Caco-2 (cell line): ENCODE data around the gene OSCP1. TPM values are rescaled to one million over a fixed set of nuclear protein-coding genes. Genes with fewer than 3 reads are reported as not detected.

ENCODE experiments used
- BruUV-seq: library from RNA; stranded (reverse); fragments of 400-500 nt; replicated peaks from 2 replicates; lab custom pipeline; 2021; lab: Mats Ljungman, UMichigan
- CTCF ChIA-PET: fragments of 300-600 bp; sonication (Branson Sonifier 250); formaldehyde crosslinking; loops from one replicate; lab custom pipeline; 2022; ENCODE audit warnings: antibody characterized with exemption; lab: Charles Lee
- POLR2A ChIA-PET: fragments of 300-600 bp; sonication (Branson Sonifier 250); formaldehyde crosslinking; loops from one replicate; lab custom pipeline; 2022; ENCODE audit warnings: antibody characterized with exemption; lab: Charles Lee
- DNase-seq, 2 experiments: peaks; one replicate each; pipeline versions ENCODE4 v3.0.0 to v3.0.0-alpha.2; 2020 to 2022
- H3K27me3 ChIP-seq: replicated peaks from 2 replicates; pipeline ENCODE4 v1.6.0; 2011; ENCODE audit warnings: low read length; ENCODE audit not compliant: control insufficient read depth, insufficient read depth
- H3K36me3 ChIP-seq: 2 replicates; pipeline ENCODE4 v1.5.1; 2011; ENCODE audit warnings: low read length; ENCODE audit not compliant: control insufficient read depth, insufficient read depth
- H3K4me1 ChIP-seq: fragments of 250-450 bp; sonication (Bioruptor Pico); 2 replicates; pipeline ENCODE4 v1.5.1; 2020; ENCODE audit warnings: mild to moderate bottlenecking
- H3K4me3 ChIP-seq: 2 replicates; pipeline ENCODE4 v1.5.1; 2011; ENCODE audit warnings: low read depth, mild to moderate bottlenecking, control low read depth, low read length
- H3K9me3 ChIP-seq: fragments of 250-450 bp; sonication (Bioruptor Pico); 2 replicates; pipeline ENCODE4 v1.5.1; 2020; ENCODE audit warnings: mild to moderate bottlenecking, moderate library complexity
- H3K27ac Mint-ChIP-seq: one replicate; pipeline ENCODE4 v1.8.0; 2022; ENCODE audit warnings: mixed read lengths; ENCODE audit not compliant: unreplicated experiment
- H3K27me3 Mint-ChIP-seq: one replicate; pipeline ENCODE4 v1.8.0; 2022; ENCODE audit warnings: mixed read lengths; ENCODE audit not compliant: insufficient read depth, unreplicated experiment
- H3K36me3 Mint-ChIP-seq: one replicate; pipeline ENCODE4 v1.8.0; 2022; ENCODE audit warnings: mild to moderate bottlenecking, mixed read lengths; ENCODE audit not compliant: insufficient read depth, unreplicated experiment
- H3K4me1 Mint-ChIP-seq: one replicate; pipeline ENCODE4 v1.8.0; 2022; ENCODE audit warnings: low read depth, mixed read lengths; ENCODE audit not compliant: unreplicated experiment
- H3K4me3 Mint-ChIP-seq: one replicate; pipeline ENCODE4 v1.8.0; 2022; ENCODE audit warnings: mild to moderate bottlenecking, moderate library complexity, mixed read lengths; ENCODE audit not compliant: unreplicated experiment
- H3K9me3 Mint-ChIP-seq: one replicate; pipeline ENCODE4 v1.8.0; 2022; ENCODE audit warnings: mixed read lengths; ENCODE audit not compliant: unreplicated experiment
- CTCF ChIP-seq, 2 experiments: fragments of 200-600 bp in 1 of 2; IDR thresholded peaks; 1 replicate in 1 of 2; 2 replicates in 1 of 2; pipeline versions ENCODE4 v1.5.1 to v1.8.0; 2011 to 2022; ENCODE audit warnings: antibody characterized with exemption in 1 of 2, control low read depth in 1 of 2, inconsistent platforms in 1 of 2, low read depth in 1 of 2, low read length in 1 of 2, mild to moderate bottlenecking in 1 of 2, moderate library complexity in 1 of 2; ENCODE audit not compliant: insufficient read depth in 1 of 2, severe bottlenecking in 1 of 2, unreplicated experiment in 1 of 2
- intact Hi-C: fragments of 100-400 bp; cut with micrococcal nuclease; formaldehyde crosslinking; loops from one replicate; pipeline ENCODE4 v1.10.0; 2022; ENCODE audit not compliant: unreplicated experiment
- total RNA-seq: library from RNA; stranded (reverse); gene quantifications from 2 replicates; pipeline ENCODE4 v1.2.3, GENCODE V29; 2022

Gene OSCP1
- total RNA-seq, 1 experiment from 2014 or later, result 0.91 TPM

GRCh38 chr1:36481771-36482723 lies 31.8 kb upstream of the OSCP1 start:
- Histone ChIP-seq H3K36me3 (no peaks in the 10 kb centered on the region), H3K4me1 (peaks cover 15% of the 10 kb centered on the region), H3K27me3 (no peaks in the 10 kb centered on the region), H3K4me3 (no peak overlapping the region), H3K9me3 (no peaks in the 10 kb centered on the region)
- peaks cover 10% of the 10 kb centered on the region for H3K4me1 Mint-ChIP-seq
- TF ChIP-seq CTCF (IDR thresholded peaks at IDR 0.05; ENCODE audit: insufficient read depth in 1 of 2, low read depth in 1 of 2, low read length in 1 of 2, severe bottlenecking in 1 of 2, unreplicated experiment in 1 of 2), result no peak
- intact Hi-C loops, result no loop called here
- H3K36me3 Mint-ChIP-seq, result peaks cover 4% of the 10 kb centered on the region
- H3K27me3 Mint-ChIP-seq, result no peaks in the 10 kb centered on the region
- no peaks in the 10 kb centered on the region for H3K9me3 Mint-ChIP-seq
- ChIA-PET CTCF (interaction anchor here (0.6 to 0.8 kb wide), 2 partner anchors 31 to 397 kb away, joined by 3 read pairs; partner anchors contain the start of gene OSCP1), POLR2A (no interaction called here)
- peak overlapping the region; percentile 67 for H3K27ac Mint-ChIP-seq
- no peak for DNase-seq
- H3K4me3 Mint-ChIP-seq, result peak overlapping the region; percentile 49
- no TSS peak for BruUV-seq

GRCh38 chr1:36481091-36481490 lies 30.8 kb upstream of the OSCP1 start:
- Mint-ChIP-seq H3K27ac (no peak overlapping the region), H3K4me3 (no peak overlapping the region), H3K4me1 (peaks cover 10% of the 10 kb centered on the region), H3K27me3 (no peaks in the 10 kb centered on the region), H3K36me3 (no peaks in the 10 kb centered on the region), H3K9me3 (no peaks in the 10 kb centered on the region)
- H3K27me3 ChIP-seq, result no peaks in the 10 kb centered on the region
- BruUV-seq, result no TSS peak
- ChIA-PET CTCF (no interaction called here), POLR2A (no interaction called here)
- H3K4me1 ChIP-seq, result peaks cover 6% of the 10 kb centered on the region
- H3K4me3 ChIP-seq, result no peak overlapping the region
- TF ChIP-seq CTCF (IDR thresholded peaks at IDR 0.05; ENCODE audit: insufficient read depth in 1 of 2, low read depth in 1 of 2, low read length in 1 of 2, severe bottlenecking in 1 of 2, unreplicated experiment in 1 of 2), result no peak
- H3K9me3 ChIP-seq, result no peaks in the 10 kb centered on the region
- DNase-seq, result no peak
- intact Hi-C loops, result no loop called here
- no peaks in the 10 kb centered on the region for H3K36me3 ChIP-seq

- H3K36me3 Mint-ChIP-seq, result no peaks in the 10 kb centered on the region
- no peak for DNase-seq
- H3K9me3 ChIP-seq, result no peaks in the 10 kb centered on the region
- no peaks in the 10 kb centered on the region for H3K27me3 ChIP-seq
- H3K27ac Mint-ChIP-seq, result no peak overlapping the region
- H3K4me3 Mint-ChIP-seq, result no peak overlapping the region
- intact Hi-C loops, result no loop called here
- TF ChIP-seq CTCF (IDR thresholded peaks at IDR 0.05; ENCODE audit: insufficient read depth in 1 of 2, low read depth in 1 of 2, low read length in 1 of 2, severe bottlenecking in 1 of 2, unreplicated experiment in 1 of 2), result no peak
- no peaks in the 10 kb centered on the region for H3K9me3 Mint-ChIP-seq
- BruUV-seq, result no TSS peak
- peaks cover 4% of the 10 kb centered on the region for H3K4me1 ChIP-seq
- CTCF ChIA-PET, result no interaction called here
- POLR2A ChIA-PET, result no interaction called here
- H3K36me3 ChIP-seq, result no peaks in the 10 kb centered on the region
- peaks cover 10% of the 10 kb centered on the region for H3K4me1 Mint-ChIP-seq
- H3K27me3 Mint-ChIP-seq, result no peaks in the 10 kb centered on the region
- no peak overlapping the region for H3K4me3 ChIP-seq
Observed at GRCh38 chr1:36480161-36480560, 29.9 kb upstream of the OSCP1 start.
